HEK293 (cell line): ENCODE measurements around the gene PEPD.

Source experiments
- KLF9 ChIP-seq: fragments of 450-650 bp; formaldehyde crosslinking; IDR thresholded peaks from 2 replicates; pipeline ENCODE4 v1.5.1; 2016; ENCODE audit warnings: missing biosample characterization, missing genetic modification characterization, low read depth
- ZBTB48 ChIP-seq: fragments of 450-650 bp; formaldehyde crosslinking; IDR thresholded peaks from 2 replicates; pipeline ENCODE4 v1.5.1; 2016; ENCODE audit warnings: missing biosample characterization, missing genetic modification characterization
- ZBTB7A ChIP-seq: fragments of 450-650 bp; formaldehyde crosslinking; IDR thresholded peaks from 2 replicates; pipeline ENCODE4 v1.5.1; 2016; ENCODE audit warnings: low read depth, missing biosample characterization, missing genetic modification characterization
- ZNF747 ChIP-seq: fragments of 450-650 bp; formaldehyde crosslinking; IDR thresholded peaks from 2 replicates; pipeline ENCODE4 v1.5.1; 2016; ENCODE audit warnings: missing biosample characterization, missing genetic modification characterization
- ZNF76 ChIP-seq: fragments of 450-650 bp; formaldehyde crosslinking; IDR thresholded peaks from 2 replicates; pipeline ENCODE4; 2016; ENCODE audit warnings: low read depth, missing biosample characterization, missing genetic modification characterization, borderline replicate concordance
- TF ChIP-seq, protein P1 (sequence below): fragments of 450-650 bp; formaldehyde crosslinking; IDR thresholded peaks from 2 replicates; pipeline ENCODE4 v1.5.1; 2017; ENCODE audit warnings: missing biosample characterization, missing genetic modification characterization

DNA sequence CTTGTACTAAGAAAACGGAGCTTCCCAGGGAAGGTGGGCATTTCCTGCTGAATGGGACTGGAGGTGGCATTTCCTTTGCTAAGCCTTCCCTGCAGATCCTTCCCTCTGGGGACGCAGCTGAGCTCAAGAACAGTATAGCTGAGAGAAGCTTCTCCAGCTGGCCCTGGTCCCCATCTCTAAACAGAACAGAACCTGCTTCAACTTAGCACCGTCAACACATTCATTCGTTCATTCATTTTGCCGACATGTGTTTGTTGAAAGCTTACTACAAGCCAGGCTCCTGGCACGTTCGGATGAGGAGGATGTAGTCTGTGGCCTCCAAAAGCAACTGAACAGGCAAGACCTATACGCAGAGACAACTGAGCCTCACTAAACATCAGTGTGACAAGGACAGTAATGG lies 36.6 kb upstream of the PEPD start:
- TF ChIP-seq KLF9 (tag by site-specific recombination) (no peak), ZBTB48 (no peak), ZBTB7A (tag by site-specific recombination) (no peak), ZNF747 (tag by site-specific recombination) (no peak), ZNF76 (no peak)
- TF ChIP-seq, protein P1, sequence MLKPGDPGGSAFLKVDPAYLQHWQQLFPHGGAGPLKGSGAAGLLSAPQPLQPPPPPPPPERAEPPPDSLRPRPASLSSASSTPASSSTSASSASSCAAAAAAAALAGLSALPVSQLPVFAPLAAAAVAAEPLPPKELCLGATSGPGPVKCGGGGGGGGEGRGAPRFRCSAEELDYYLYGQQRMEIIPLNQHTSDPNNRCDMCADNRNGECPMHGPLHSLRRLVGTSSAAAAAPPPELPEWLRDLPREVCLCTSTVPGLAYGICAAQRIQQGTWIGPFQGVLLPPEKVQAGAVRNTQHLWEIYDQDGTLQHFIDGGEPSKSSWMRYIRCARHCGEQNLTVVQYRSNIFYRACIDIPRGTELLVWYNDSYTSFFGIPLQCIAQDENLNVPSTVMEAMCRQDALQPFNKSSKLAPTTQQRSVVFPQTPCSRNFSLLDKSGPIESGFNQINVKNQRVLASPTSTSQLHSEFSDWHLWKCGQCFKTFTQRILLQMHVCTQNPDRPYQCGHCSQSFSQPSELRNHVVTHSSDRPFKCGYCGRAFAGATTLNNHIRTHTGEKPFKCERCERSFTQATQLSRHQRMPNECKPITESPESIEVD (tag by site-specific recombination) = no peak
